ENCODE data around the gene CAMTA1.

Gene CAMTA1

DNA sequence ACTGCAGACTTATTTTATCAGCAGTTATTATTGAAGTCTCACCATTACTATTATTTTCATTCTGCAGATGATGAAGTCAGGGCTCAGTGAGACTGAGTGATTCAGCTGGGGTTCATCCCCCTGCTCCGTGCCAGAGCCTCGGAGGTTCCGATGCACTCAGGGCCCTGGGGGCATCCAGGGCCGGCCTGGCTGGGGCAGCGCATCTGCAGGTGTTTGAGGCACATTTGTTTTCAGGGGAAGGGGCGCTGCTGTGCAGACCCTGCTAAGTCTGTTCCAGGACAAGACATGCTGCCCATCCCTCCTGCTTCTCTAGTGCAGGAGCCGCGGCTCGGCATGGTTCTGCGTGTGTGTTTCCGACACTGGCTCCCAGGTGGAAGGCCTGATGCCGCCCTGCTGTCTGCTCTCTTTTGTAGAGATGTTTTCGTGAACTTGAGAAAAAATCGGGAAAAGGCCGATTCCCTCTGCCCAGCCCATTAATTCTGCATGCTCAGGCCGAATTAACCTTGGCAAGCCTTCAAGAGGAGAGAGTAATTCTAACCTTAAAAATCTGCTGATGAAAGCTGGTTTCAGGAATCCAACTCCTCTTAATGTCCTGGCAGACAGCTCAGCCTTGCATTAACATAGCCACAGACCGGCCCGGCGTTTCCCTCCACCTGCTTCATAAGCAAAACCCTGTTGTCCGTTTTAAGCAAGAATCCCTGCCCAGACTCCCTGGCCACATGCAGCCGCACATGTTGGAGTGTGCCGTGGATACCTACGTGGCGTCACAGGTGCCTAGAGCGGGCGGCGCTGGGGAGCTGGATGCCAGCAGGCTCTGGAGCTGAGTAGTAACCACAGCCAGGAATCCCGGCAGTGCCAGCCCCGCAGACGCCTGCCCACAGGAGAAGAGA, 669.9 kb downstream of the CAMTA1 start:
- no peaks in the 10 kb centered on the region for H3K4me1 Mint-ChIP-seq
- H3K9me3 Mint-ChIP-seq: no peaks in the 10 kb centered on the region
- H3K4me3 Mint-ChIP-seq: no peak overlapping the region
- H3K27me3 Mint-ChIP-seq: no peaks in the 10 kb centered on the region
- no peak overlapping the region for H3K27ac Mint-ChIP-seq
- H3K36me3 Mint-ChIP-seq: no peaks in the 10 kb centered on the region

DNA sequence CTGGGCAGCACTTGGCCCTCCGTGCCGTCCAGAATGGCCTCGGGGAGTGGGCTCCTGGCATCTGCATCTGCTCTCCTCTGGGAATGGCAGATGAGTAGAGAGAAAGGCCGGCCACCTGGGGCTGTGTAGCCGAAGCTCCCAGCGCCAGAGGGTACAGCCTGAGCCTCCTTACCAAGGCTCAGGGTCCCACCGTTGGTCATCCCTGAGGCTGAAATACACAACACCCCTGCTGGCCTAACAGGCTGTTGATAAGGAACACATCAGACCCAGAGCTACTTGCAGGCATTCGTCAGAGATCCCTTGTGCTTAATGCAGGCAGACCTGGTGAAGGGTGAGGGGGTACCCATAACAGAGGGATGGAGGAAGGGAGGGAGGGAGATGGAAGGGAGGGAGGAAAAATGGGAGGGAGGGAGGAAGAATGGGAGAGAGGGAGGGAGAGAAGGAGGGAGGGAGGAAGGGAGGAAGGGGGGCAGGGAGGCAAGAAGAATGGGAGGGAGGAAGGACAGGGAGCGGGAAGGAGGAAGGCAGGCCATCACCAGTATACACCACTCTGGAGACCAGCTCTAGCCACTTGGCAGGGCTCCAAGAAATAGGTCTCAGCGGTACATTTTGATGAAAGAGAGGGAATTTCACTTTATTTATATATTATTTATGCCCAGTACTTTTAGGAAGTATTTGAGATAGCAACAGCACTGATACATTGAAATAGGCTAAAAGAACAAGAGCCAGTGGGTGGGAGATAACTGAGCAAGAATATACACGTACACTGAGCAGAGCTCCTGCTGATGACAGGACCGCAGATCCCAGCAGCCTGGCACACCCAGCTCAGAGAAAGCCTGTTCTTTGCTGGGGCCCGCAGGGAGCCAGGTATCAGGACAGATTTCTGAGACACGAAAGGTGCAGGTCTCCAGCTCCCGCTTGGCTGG, 670.8 kb downstream of the CAMTA1 start:
- H3K27me3 Mint-ChIP-seq: no peaks in the 10 kb centered on the region
- H3K9me3 Mint-ChIP-seq: no peaks in the 10 kb centered on the region
- no peak overlapping the region for H3K27ac Mint-ChIP-seq
- H3K4me3 Mint-ChIP-seq: no peak overlapping the region
- H3K36me3 Mint-ChIP-seq: no peaks in the 10 kb centered on the region
- no peaks in the 10 kb centered on the region for H3K4me1 Mint-ChIP-seq

DNA sequence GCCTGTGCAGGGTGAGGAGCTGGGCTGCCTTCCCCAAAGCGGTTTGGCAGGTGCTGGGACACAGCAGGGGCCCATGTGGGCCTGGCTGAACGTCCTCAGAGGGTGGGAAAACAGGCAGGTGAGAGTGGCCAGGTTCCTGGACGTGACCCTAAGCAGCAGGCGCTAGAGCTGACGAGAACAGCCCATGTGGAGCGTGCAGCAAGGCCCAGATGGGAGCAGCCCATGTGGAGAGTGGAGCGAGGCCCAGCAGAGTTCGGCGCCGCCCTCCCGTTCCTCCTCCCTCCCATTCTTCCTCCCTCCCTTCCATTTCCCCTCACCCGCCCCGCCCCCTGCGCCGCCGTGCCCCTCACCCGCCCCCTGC, 671.4 kb downstream of the CAMTA1 start:
- H3K27me3 Mint-ChIP-seq: no peaks in the 10 kb centered on the region
- no peak overlapping the region for H3K4me3 Mint-ChIP-seq
- H3K36me3 Mint-ChIP-seq: no peaks in the 10 kb centered on the region
- no peak overlapping the region for H3K27ac Mint-ChIP-seq
- no peaks in the 10 kb centered on the region for H3K9me3 Mint-ChIP-seq
- H3K4me1 Mint-ChIP-seq: no peaks in the 10 kb centered on the region

DNA sequence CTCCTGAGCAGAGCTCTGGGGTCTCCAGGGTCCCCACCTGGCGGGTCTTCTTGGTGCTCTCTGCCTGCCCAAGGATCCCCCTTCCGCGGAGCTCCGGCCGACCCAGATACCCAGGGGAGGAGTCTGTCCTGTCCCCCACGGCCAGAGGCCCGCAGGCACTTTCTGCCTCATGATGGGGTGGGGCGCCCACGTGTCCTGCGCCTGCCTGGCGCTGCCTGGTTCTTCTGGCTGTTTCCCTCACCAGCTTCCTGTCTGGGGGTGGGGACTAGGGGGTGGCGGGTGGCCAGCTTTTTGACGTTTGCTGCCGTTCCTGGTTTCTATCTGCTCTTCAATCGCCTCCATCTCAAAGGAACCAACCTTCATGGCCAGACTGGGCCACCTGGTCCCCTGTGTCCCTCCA, 672.6 kb downstream of the CAMTA1 start:
- no peak overlapping the region for H3K4me3 Mint-ChIP-seq

DNA sequence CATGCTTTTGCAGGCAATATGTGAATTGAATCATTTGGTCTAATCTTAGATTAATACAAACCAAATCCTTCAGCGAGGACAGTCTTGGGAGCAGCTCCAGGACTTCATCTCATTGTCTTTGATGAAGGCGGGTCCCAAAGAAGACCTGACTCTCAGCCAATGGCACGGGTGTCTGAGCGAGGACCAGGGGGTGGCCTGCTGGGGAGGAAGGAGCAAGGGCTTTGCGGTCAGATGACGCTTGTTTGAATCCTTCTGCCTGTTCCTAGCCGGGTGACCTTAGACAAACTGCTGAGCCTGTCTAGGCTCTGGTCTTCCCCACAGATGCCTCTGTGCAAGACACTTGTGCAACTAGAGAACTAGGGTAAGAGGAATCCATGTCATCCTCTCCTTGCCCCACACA, 673.7 kb downstream of the CAMTA1 start:
- H3K4me1 Mint-ChIP-seq: no peaks in the 10 kb centered on the region
- H3K36me3 Mint-ChIP-seq: no peaks in the 10 kb centered on the region
- H3K27ac Mint-ChIP-seq: no peak overlapping the region
- H3K9me3 Mint-ChIP-seq: no peaks in the 10 kb centered on the region
- H3K27me3 Mint-ChIP-seq: peaks cover 1% of the 10 kb centered on the region
- H3K4me3 Mint-ChIP-seq: no peak overlapping the region

More for the DNA sequence above, 672.6 kb downstream of the CAMTA1 start:
- H3K4me1 Mint-ChIP-seq: no peaks in the 10 kb centered on the region
- no peaks in the 10 kb centered on the region for H3K9me3 Mint-ChIP-seq
- no peaks in the 10 kb centered on the region for H3K36me3 Mint-ChIP-seq
- peaks cover 1% of the 10 kb centered on the region for H3K27me3 Mint-ChIP-seq
- no peak overlapping the region for H3K27ac Mint-ChIP-seq

DNA sequence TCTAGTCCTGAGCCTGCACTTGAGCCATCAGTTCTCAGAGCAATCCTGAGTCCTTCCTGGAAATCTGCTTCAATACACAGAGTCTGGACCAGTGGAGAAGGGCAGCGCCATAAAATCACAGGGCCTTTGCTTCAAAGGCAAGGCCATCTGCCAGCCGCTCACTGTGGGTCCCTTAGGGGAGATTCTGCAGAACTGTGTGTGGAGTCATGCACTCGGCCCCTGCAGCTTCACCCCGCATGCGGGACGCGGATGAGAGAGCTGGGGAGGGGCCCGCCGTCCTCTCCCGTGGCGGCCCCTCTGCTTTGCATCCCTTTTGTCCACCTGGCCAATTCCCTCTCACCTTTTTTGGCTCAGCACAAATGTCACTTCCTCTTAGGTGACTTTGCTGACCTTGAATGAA, 674.7 kb downstream of the CAMTA1 start:
- Mint-ChIP-seq H3K27ac (no peak overlapping the region), H3K36me3 (no peaks in the 10 kb centered on the region), H3K4me1 (no peaks in the 10 kb centered on the region), H3K27me3 (peaks cover 1% of the 10 kb centered on the region), H3K4me3 (no peak overlapping the region), H3K9me3 (no peaks in the 10 kb centered on the region)

DNA sequence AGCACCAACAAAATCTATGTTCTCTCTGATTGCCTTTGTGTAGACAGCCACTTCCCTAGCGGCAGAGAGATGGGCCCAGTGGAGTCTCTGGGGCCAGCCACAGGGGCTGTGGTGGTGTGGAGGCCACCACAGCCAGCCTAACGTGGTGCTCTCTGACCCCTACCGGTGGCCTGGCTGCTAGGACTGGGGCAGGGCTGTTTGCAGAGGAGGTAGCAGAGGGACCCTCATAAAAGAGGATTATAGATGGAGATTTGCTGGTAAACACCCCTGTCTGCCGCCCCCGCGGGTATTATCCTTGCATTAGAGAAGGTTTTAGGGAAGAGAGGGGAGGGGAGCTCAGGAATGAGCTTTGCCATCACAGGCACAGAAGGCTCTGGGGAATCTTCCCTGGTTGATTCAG, 675.6 kb downstream of the CAMTA1 start:
- no peaks in the 10 kb centered on the region for H3K9me3 Mint-ChIP-seq
- no peak overlapping the region for H3K27ac Mint-ChIP-seq
- H3K4me3 Mint-ChIP-seq: no peak overlapping the region
- H3K36me3 Mint-ChIP-seq: no peaks in the 10 kb centered on the region
- H3K4me1 Mint-ChIP-seq: no peaks in the 10 kb centered on the region
- peaks cover 1% of the 10 kb centered on the region for H3K27me3 Mint-ChIP-seq

DNA sequence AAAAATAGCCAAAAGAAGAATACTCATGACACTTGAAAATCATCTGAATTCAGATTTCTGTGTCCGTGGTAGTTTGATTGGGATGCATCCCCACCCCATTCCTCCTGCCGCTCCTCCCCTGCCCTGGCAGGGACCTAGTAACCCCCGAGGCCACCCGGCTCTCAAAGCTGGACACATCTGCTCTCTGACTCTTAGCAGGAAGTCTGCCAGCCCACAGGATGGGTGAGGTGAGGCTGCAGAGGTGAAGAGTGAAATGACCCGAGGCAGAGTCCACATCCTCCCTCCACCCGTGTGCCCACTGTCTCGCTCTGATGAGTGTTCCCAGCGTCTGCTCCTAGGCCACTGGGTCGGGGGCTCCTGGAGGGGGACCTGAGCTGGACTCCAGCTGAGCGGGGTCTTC, 677.4 kb downstream of the CAMTA1 start:
- H3K4me1 Mint-ChIP-seq: no peaks in the 10 kb centered on the region
- peaks cover 1% of the 10 kb centered on the region for H3K27me3 Mint-ChIP-seq
- no peaks in the 10 kb centered on the region for H3K36me3 Mint-ChIP-seq
- no peaks in the 10 kb centered on the region for H3K9me3 Mint-ChIP-seq
- H3K27ac Mint-ChIP-seq: no peak overlapping the region
- H3K4me3 Mint-ChIP-seq: no peak overlapping the region

DNA sequence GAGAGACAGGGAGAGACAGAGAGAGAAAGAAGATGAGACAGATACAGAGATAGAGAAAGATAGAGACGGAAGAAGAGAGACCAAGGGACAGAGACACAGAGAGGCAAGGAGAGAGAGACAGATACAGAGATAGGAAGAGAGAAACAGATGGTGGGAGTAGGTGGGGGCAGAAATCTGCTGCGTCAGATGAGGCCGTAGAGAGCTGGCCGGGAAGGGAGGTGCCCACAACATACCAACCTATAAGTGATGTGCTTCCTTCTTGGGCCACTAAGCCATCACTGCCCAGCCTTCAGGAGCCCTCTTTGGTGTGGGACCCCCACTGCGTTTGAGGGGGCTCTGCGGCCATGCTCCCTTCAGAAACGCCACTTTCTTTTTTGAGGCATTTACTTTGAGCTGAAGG, 678.3 kb downstream of the CAMTA1 start:
- Mint-ChIP-seq H3K27me3 (peaks cover 1% of the 10 kb centered on the region), H3K27ac (peak overlapping the region; percentile 7), H3K4me1 (no peaks in the 10 kb centered on the region), H3K9me3 (no peaks in the 10 kb centered on the region), H3K4me3 (no peak overlapping the region), H3K36me3 (no peaks in the 10 kb centered on the region)

DNA sequence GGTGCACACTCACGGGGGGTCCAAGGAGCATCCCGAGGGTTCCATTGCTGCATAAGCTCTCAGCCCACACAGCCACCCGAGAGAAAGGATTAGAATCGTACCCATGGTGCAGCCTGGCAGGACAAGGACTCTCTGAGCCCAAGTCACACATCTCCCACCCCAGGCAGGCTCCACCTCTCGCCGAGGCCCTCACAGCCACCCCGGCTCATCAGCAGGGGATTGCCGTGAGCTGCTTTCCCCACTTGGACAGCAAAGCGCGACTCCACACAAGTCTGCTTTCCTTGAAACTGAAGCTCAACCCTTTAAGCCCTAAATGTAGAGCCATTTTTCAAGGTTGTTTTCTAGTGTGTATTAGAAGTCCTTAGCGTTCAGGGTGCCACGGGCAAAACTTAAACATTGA, 679.5 kb downstream of the CAMTA1 start:
- no peak overlapping the region for H3K4me3 Mint-ChIP-seq
- H3K27ac Mint-ChIP-seq: no peak overlapping the region
- no peaks in the 10 kb centered on the region for H3K9me3 Mint-ChIP-seq
- no peaks in the 10 kb centered on the region for H3K4me1 Mint-ChIP-seq
- H3K36me3 Mint-ChIP-seq: no peaks in the 10 kb centered on the region
- peaks cover 1% of the 10 kb centered on the region for H3K27me3 Mint-ChIP-seq

DNA sequence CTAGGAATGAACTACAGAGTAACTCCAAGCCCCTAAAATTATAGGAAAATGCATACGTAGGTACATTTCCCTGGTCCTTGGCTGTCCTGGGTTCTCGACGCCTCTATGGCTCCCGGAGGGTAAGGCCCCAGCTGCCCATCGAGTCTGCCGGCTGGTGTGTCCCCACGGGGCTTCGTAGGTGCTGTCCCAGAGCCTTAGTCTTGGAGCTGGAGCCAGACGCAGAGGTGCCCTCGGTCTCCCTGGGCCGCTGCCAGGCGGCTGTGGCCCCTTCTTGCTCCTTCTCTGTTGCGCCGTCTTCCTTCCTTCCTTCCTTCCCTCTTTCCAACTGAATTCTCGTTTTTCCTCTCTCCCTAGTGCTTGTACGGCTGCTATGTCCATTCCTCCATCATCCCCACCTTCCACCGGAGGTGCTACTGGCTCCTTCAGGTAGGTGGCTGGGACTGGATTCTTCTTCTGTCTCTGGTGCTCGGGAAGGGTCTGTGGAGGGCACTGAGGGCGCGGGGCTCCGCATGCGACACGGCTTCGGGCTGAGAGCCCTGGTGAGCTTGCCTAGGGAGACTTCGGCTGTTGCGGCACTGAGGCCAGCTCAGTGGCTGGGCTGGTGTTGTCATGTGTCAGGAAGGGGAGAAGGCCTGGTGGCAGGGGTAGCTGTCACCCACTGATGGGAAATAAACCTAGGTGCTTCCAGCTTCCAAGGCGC, 682.4 kb downstream of the CAMTA1 start:
- Mint-ChIP-seq H3K27ac (no peak overlapping the region), H3K9me3 (no peaks in the 10 kb centered on the region), H3K4me1 (no peaks in the 10 kb centered on the region), H3K36me3 (no peaks in the 10 kb centered on the region), H3K4me3 (no peak overlapping the region), H3K27me3 (no peaks in the 10 kb centered on the region)

DNA sequence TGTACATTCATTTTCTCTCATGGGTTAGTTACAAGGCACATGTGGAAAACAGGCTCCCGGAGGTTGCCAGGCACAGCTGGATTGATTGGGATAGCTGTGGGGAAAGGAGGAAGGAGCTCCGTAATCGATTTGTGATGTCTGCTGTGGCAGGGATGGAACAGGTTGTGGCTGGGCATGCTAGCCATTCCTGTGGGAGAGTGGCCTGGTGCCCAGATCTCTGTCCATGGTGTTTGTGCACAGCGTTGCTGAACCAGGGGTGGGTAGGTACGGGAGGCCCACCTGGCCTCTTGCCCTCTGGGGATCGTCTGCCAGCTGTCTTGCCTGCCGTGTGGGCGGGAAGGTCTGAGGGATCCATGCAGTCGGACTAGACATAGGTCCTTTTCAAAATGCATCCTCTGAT, 683.0 kb downstream of the CAMTA1 start:
- Mint-ChIP-seq H3K27ac (no peak overlapping the region), H3K4me1 (no peaks in the 10 kb centered on the region), H3K36me3 (no peaks in the 10 kb centered on the region), H3K27me3 (no peaks in the 10 kb centered on the region), H3K9me3 (no peaks in the 10 kb centered on the region), H3K4me3 (no peak overlapping the region)

DNA sequence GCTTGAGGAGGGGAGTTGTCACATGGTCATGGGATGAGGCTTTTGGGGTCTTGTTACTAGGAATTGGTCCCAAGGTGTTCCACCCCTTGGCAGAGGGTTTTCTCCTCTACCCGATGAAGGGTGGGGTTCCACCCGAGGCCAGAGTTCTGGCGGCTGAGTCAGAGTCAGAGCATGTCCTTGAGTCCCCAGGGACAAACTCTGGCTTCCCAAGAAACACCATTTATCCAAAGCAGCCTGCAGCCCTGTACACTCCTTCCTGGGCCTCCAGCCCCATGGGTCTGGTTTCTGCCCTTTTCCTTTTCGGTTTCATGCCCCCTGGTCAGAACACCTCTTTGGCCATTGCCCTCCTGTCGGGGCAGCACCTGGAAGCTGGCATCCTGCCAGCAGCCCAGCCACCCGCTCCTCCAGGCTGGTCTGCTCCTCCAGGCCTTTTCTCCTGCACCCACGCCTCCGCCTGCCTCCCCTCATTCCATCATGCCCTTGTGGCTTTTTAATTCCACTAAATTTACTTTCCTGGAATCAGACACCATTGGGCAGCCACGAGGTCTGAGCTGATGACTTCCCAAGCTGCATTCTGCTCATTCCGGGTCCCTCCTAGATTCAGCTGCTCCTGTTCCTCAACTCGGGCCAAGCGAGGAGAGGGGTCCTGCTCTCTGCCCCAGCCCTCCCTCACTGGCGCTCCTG, 684.1 kb downstream of the CAMTA1 start:
- H3K27me3 Mint-ChIP-seq: no peaks in the 10 kb centered on the region
- no peaks in the 10 kb centered on the region for H3K36me3 Mint-ChIP-seq
- H3K4me3 Mint-ChIP-seq: no peak overlapping the region
- no peaks in the 10 kb centered on the region for H3K9me3 Mint-ChIP-seq
- H3K4me1 Mint-ChIP-seq: no peaks in the 10 kb centered on the region
- H3K27ac Mint-ChIP-seq: peak overlapping the region; percentile 35

DNA sequence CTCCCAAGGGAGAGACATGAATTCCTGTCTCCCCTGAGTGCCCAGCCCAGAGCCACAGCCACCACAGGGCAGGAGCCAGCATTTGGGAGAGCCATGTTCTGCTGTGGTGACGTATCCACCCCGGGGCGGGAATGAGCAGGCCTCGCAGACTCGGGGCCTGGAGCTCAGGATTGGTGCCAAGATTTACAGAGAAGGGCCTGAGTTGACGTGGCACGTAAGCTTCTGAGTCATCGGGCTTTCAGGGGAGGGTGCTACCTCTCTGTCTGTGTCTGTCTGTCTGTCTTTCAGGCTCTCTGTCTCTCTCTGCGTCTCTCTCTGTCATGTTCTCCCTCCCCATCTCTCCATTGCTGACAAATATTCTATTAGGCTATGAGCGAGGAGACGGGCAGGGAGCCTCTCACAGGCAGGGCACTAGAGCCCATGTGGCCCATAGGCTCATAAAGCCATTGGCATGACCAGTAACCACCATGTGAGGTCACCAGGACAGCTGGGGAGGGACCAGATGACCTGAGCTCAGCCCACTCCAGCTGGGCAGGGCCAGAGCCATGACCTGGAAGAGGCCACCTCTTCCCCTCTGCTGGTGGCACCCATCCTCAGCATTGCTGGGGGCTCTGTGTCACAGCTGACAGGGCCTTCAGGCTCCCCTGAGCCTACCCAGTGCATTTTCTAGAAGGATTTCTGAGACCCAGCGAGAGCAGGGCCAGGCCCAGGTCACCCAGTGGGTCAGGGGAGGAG, 685.8 kb downstream of the CAMTA1 start:
- H3K4me1 Mint-ChIP-seq: no peaks in the 10 kb centered on the region
- H3K36me3 Mint-ChIP-seq: no peaks in the 10 kb centered on the region
- H3K9me3 Mint-ChIP-seq: no peaks in the 10 kb centered on the region
- H3K27me3 Mint-ChIP-seq: no peaks in the 10 kb centered on the region
- H3K4me3 Mint-ChIP-seq: no peak overlapping the region
- no peak overlapping the region for H3K27ac Mint-ChIP-seq

DNA sequence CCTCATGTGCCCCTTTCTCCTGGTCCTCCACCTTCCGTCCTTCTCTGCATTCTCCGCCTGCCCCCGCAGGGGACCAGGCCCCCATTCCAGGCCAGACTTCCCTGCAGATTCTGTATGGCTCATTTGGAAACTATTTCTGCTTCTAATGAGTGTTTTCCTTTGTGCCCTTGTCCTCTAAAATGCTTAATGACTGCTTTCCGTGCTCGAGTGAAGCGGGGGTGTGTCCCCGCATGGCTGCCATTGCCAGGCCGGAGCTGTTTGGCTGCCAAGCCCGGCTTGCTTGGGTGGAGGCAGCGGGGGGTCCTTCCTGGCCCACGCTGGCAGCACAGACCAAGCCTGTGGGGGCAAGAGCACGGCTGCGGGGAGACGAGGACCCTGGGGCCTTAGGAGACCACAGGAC, 686.6 kb downstream of the CAMTA1 start:
- Mint-ChIP-seq H3K4me3 (no peak overlapping the region), H3K27ac (no peak overlapping the region), H3K9me3 (no peaks in the 10 kb centered on the region), H3K4me1 (no peaks in the 10 kb centered on the region), H3K36me3 (no peaks in the 10 kb centered on the region), H3K27me3 (no peaks in the 10 kb centered on the region)
